HK-2 (cell line): Measurements from ENCODE around the gene FGF4.

Source experiments
- DNase-seq: peaks from one replicate; pipeline ENCODE4 v3.0.0-alpha.2; 2018; ENCODE audit not compliant: unreplicated experiment

Gene FGF4

GRCh38 chr11:69726019-69726418 lies 49.1 kb downstream of the FGF4 start:
- no peak for DNase-seq

- DNase-seq = no peak
Measured at GRCh38 chr11:69721745-69722144, 53.4 kb downstream of the FGF4 start.

GRCh38 chr11:69721106-69721505 lies 54.0 kb downstream of the FGF4 start:
- no peak for DNase-seq
